ENCODE results near the gene SSTR1. TPM values are rescaled to one million over a fixed set of nuclear protein-coding genes. Genes with fewer than 3 reads are reported as not detected.
"Not testable (repeated sequence)": the region's sequence is repeated elsewhere in the genome, so short reads cannot be mapped to it uniquely, and the experiment has no call there.

SSTR1 gene
- total and polyA plus RNA-seq, 2 donors: 0.09 to 0.27 TPM

DNA sequence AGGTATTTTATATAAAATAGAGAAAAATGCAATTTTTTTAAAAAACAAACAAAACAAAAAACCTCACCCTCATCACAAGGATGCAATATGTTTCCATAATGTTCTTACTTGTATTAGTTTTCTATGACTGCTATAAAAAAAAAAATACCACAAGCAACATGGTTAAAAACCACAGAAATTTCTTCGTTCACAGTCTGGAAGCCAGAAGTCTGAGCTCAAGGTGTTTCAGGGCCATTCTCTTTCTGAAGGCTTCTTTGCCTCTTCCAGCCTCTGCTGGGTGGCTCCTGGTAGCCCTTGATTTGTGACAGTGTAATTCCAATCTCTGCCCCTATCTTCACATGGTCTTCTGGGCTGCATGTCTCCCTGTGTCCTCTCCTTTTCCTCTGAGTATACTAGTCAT lies 21.5 kb upstream of the SSTR1 start:
- Histone ChIP-seq H3K36me3 (ENCODE audit: control insufficient read depth in 2 of 2, insufficient read depth in 2 of 2, low read length in 1 of 2) (no peaks in the 10 kb centered on the region), H3K27me3 (ENCODE audit: control insufficient read depth in 2 of 2, insufficient read depth in 1 of 2, low read length in 1 of 2) (no peaks in the 10 kb centered on the region), H3K4me1 (ENCODE audit: control insufficient read depth in 2 of 2, insufficient read depth in 2 of 2, low read length in 2 of 2) (no peaks in the 10 kb centered on the region), H3K27ac (ENCODE audit: low read depth in 1 of 2, low read length in 1 of 2) (no peak overlapping the region), H3K4me3 (ENCODE audit: low read length in 2 of 2) (no peak overlapping the region), H3K9me3 (ENCODE audit: control insufficient read depth in 2 of 2, insufficient read depth in 1 of 2, low read length in 1 of 2) (no peaks in the 10 kb centered on the region)
- DNase-seq (ENCODE audit: low read depth in 6 of 9, low spot score in 9 of 9): no peak
- 4% methylated on average over 1 of the region's 1 CpG for WGBS

DNA sequence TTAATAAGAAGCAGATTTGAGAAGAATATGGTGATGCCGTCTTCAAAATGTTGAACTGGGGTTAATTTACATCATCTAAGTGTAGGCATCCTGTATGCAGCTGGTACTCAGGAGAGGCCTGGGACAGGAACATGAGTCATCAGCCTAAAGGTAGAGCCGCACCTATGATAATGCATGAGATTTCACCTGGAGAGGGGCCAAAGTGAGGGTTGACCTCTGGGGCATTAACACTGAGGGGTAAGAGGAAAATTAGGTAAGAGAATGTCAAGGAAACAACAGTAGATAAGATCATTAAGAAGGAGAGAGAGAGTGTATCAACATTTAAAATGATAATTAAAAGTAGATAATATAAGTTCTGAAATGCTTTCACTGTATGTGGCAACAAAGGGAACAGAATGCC lies 20.2 kb upstream of the SSTR1 start:
- Histone ChIP-seq H3K27ac (ENCODE audit: low read depth in 1 of 2, low read length in 1 of 2) (no peak overlapping the region), H3K9me3 (ENCODE audit: control insufficient read depth in 2 of 2, insufficient read depth in 1 of 2, low read length in 1 of 2) (no peaks in the 10 kb centered on the region), H3K4me1 (ENCODE audit: control insufficient read depth in 2 of 2, insufficient read depth in 2 of 2, low read length in 2 of 2) (no peaks in the 10 kb centered on the region), H3K36me3 (ENCODE audit: control insufficient read depth in 2 of 2, insufficient read depth in 2 of 2, low read length in 1 of 2) (no peaks in the 10 kb centered on the region), H3K27me3 (ENCODE audit: control insufficient read depth in 2 of 2, insufficient read depth in 1 of 2, low read length in 1 of 2) (no peaks in the 10 kb centered on the region), H3K4me3 (ENCODE audit: low read length in 2 of 2) (no peak overlapping the region)
- WGBS: 96% methylated on average over 2 of the region's 2 CpGs
- no peak for DNase-seq (ENCODE audit: low read depth in 6 of 9, low spot score in 9 of 9)

DNA sequence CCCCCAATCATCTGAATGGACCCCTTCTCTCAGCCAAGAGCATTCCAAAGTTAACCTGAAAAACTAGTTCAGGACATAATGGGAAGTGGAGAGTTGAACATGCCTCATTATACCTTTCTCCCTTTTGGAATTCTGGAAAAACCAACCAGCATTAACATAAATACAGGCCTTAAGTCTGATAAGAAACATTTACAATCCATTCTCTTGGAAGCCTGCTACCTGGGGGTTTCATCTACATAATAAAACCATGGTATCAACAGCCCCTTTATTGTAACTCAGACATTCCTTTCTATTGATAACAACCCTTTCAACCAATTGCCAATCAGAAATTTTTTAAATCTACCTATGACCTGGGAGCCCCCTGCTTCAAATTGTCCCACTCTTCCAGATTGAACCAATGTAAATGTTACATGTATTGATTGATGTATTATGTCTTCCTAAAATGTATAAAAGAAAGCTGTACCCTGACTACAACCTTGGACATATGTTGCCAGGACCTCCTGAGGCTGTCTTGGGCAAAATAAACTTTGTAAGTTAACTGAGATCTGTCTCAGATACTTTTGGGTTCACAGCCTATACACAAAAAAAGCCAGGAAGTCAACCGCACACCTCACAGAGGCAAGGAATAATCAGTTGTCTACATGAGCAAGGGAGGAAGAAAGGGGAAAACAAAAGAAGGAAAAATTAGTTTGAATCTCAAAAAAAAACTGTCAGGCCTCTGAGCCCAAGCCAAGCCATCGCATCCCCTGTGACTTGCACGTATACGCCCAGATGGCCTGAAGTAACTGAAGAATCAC lies 17.6 kb upstream of the SSTR1 start:
- H3K27ac ChIP-seq (ENCODE audit: low read depth in 1 of 2, low read length in 1 of 2): no peak overlapping the region
- no peaks in the 10 kb centered on the region for H3K36me3 ChIP-seq (ENCODE audit: control insufficient read depth in 2 of 2, insufficient read depth in 2 of 2, low read length in 1 of 2)
- no peak for DNase-seq (ENCODE audit: low read depth in 6 of 9, low spot score in 9 of 9)
- no peak overlapping the region for H3K4me3 ChIP-seq (ENCODE audit: low read length in 2 of 2)
- H3K4me1 ChIP-seq (ENCODE audit: control insufficient read depth in 2 of 2, insufficient read depth in 2 of 2, low read length in 2 of 2): no peaks in the 10 kb centered on the region
- H3K27me3 ChIP-seq (ENCODE audit: control insufficient read depth in 2 of 2, insufficient read depth in 1 of 2, low read length in 1 of 2): no peaks in the 10 kb centered on the region
- no peaks in the 10 kb centered on the region for H3K9me3 ChIP-seq (ENCODE audit: control insufficient read depth in 2 of 2, insufficient read depth in 1 of 2, low read length in 1 of 2)
- 95% methylated on average over 4 of the region's 4 CpGs for WGBS

DNA sequence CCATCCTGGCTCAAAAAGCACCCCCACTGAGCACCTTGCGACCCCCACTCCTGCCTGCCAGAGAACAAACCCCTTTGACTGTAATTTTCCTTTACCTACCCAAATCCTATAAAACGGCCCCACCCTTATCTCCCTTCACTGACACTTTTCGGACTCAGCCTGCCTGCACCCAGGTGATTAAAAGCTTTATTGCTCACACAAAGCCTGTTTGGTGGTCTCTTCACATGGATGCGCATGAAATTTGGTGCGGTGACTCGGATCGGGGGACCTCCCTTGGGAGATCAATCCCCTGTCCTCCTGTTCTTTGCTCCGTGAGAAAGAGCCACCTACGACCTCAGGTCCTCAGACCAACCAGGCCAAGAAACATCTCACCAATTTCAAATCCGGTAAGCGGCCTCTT lies 16.9 kb upstream of the SSTR1 start:
- not testable (repeated sequence) for H3K4me1 ChIP-seq (ENCODE audit: control insufficient read depth in 2 of 2, insufficient read depth in 2 of 2, low read length in 2 of 2); H3K36me3 ChIP-seq (ENCODE audit: control insufficient read depth in 2 of 2, insufficient read depth in 2 of 2, low read length in 1 of 2); H3K9me3 ChIP-seq (ENCODE audit: control insufficient read depth in 2 of 2, insufficient read depth in 1 of 2, low read length in 1 of 2); DNase-seq (ENCODE audit: low read depth in 6 of 9, low spot score in 9 of 9); H3K4me3 ChIP-seq (ENCODE audit: low read length in 2 of 2); H3K27me3 ChIP-seq (ENCODE audit: control insufficient read depth in 2 of 2, insufficient read depth in 1 of 2, low read length in 1 of 2); H3K27ac ChIP-seq (ENCODE audit: low read depth in 1 of 2, low read length in 1 of 2)
- 93% methylated on average over 11 of the region's 11 CpGs for WGBS

DNA sequence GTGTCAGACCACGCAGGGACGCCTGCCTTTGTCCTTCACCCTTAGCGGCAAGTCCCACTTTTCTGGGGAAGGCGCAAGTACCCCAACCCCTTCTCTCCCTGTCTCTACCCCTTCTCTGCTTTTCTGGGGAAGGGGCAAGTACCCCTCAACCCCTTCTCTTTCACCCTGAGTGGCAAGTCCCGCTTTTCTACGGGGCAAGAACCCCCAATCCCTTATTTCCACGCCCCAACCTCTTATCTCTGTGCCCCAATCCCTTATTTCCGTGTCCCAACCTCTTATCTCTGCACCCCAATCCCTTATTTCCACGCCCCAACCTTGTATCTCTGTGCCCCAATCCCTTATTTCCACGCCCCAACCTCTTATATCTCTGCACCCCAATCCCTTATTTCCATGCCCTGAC lies 16.2 kb upstream of the SSTR1 start:
- not testable (repeated sequence) for H3K4me3 ChIP-seq (ENCODE audit: low read length in 2 of 2); H3K9me3 ChIP-seq (ENCODE audit: control insufficient read depth in 2 of 2, insufficient read depth in 1 of 2, low read length in 1 of 2); DNase-seq (ENCODE audit: low read depth in 6 of 9, low spot score in 9 of 9); H3K36me3 ChIP-seq (ENCODE audit: control insufficient read depth in 2 of 2, insufficient read depth in 2 of 2, low read length in 1 of 2); H3K4me1 ChIP-seq (ENCODE audit: control insufficient read depth in 2 of 2, insufficient read depth in 2 of 2, low read length in 2 of 2); H3K27me3 ChIP-seq (ENCODE audit: control insufficient read depth in 2 of 2, insufficient read depth in 1 of 2, low read length in 1 of 2); H3K27ac ChIP-seq (ENCODE audit: low read depth in 1 of 2, low read length in 1 of 2)
- WGBS: 89% methylated on average over 10 of the region's 10 CpGs

DNA sequence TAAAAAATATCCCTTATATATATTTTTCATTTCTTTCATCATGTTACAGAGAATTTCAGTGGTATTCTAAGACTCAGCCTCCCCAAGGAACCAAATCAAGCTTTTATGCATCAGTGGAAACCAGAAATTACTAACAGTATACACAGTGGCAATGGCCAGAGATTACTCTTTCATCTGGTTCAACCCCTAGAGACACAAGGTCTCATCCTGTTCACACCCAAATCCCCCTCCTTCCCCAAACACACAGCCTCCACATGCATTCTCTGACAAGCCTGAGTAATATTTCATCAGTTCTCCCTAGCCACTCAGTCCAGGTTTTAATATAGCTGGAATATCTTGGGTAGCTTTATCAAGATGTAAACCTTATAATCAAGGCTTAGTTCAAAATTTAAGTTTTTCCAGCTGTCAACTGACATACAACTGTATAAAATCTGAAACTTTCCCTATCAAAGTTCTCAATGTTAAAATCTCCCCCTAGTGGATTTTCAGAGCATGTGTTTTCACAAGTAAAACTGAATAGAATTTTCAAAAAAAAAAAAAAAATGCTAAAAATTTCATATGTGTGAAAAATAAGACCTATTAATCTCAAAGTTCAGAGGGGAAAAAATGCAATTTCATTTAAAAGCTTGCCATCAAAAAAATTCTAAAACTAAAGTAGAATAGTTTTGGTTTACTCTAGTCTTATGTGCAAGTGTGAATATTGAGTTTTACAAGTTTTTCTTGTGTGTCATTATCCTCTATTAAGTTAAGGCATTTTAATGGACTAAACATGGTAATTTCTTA lies 10.5 kb upstream of the SSTR1 start:
- Histone ChIP-seq H3K4me3 (ENCODE audit: low read length in 2 of 2) (no peak overlapping the region), H3K27me3 (ENCODE audit: control insufficient read depth in 2 of 2, insufficient read depth in 1 of 2, low read length in 1 of 2) (no peaks in the 10 kb centered on the region), H3K9me3 (ENCODE audit: control insufficient read depth in 2 of 2, insufficient read depth in 1 of 2, low read length in 1 of 2) (no peaks in the 10 kb centered on the region), H3K27ac (ENCODE audit: low read depth in 1 of 2, low read length in 1 of 2) (no peak overlapping the region), H3K36me3 (ENCODE audit: control insufficient read depth in 2 of 2, insufficient read depth in 2 of 2, low read length in 1 of 2) (no peaks in the 10 kb centered on the region), H3K4me1 (ENCODE audit: control insufficient read depth in 2 of 2, insufficient read depth in 2 of 2, low read length in 2 of 2) (no peaks in the 10 kb centered on the region)
- DNase-seq (ENCODE audit: low read depth in 6 of 9, low spot score in 9 of 9): no peak

DNA sequence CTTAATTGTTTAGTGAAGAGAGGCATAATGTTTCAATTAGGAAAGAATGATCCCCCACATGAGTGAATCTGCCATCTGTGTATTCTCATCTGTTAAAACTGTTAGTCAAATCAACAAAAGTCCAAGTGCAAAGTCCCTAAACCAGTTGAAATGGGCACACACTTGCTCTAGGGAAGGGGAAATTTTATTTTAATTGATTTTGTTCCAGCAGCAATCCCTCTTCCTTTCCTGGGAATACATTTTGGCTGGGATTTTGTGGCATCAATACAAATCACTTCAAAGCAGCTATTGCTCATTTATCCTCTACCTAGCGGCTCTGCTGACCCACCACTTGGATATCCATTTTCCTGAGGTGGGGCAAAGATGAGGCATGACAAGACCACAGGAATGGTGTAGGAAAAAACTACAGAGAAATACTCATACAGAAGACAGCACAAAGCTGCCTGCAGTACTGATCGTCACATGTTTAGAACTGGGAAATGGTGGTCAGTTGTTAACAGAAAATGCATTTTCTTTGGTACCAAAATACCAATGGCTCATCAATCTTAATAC lies 9.8 kb upstream of the SSTR1 start:
- no peaks in the 10 kb centered on the region for H3K9me3 ChIP-seq (ENCODE audit: control insufficient read depth in 2 of 2, insufficient read depth in 1 of 2, low read length in 1 of 2)
- H3K27ac ChIP-seq (ENCODE audit: low read depth in 1 of 2, low read length in 1 of 2): no peak overlapping the region
- no peaks in the 10 kb centered on the region for H3K36me3 ChIP-seq (ENCODE audit: control insufficient read depth in 2 of 2, insufficient read depth in 2 of 2, low read length in 1 of 2)
- no peak for DNase-seq (ENCODE audit: low read depth in 6 of 9, low spot score in 9 of 9)
- H3K4me1 ChIP-seq (ENCODE audit: control insufficient read depth in 2 of 2, insufficient read depth in 2 of 2, low read length in 2 of 2): no peaks in the 10 kb centered on the region
- 97% methylated on average over 2 of the region's 2 CpGs for WGBS
- H3K4me3 ChIP-seq (ENCODE audit: low read length in 2 of 2): no peak overlapping the region
- H3K27me3 ChIP-seq (ENCODE audit: control insufficient read depth in 2 of 2, insufficient read depth in 1 of 2, low read length in 1 of 2): no peaks in the 10 kb centered on the region

DNA sequence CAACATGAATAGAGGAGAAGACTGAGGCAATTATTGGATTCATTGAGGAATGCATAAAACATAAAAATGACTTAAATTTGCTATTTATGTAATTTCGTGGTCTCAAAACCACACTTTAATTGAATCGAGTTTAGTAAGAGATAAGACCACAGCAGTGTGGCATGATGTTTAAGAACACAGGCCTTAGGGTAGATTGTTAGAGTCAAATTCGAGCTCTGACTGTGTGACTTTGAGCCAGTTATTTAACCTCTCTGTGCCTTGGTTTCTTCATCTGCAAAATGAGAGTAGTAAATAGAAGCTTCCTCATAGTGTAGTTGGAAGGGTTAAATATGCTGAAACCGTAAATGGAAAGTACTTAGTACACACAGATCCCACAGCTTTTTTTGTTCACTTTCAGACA lies 9.3 kb upstream of the SSTR1 start:
- no peaks in the 10 kb centered on the region for H3K36me3 ChIP-seq (ENCODE audit: control insufficient read depth in 2 of 2, insufficient read depth in 2 of 2, low read length in 1 of 2)
- H3K27ac ChIP-seq (ENCODE audit: low read depth in 1 of 2, low read length in 1 of 2): no peak overlapping the region
- no peak overlapping the region for H3K4me3 ChIP-seq (ENCODE audit: low read length in 2 of 2)
- DNase-seq (ENCODE audit: low read depth in 6 of 9, low spot score in 9 of 9): no peak
- H3K9me3 ChIP-seq (ENCODE audit: control insufficient read depth in 2 of 2, insufficient read depth in 1 of 2, low read length in 1 of 2): no peaks in the 10 kb centered on the region
- no peaks in the 10 kb centered on the region for H3K27me3 ChIP-seq (ENCODE audit: control insufficient read depth in 2 of 2, insufficient read depth in 1 of 2, low read length in 1 of 2)
- no peaks in the 10 kb centered on the region for H3K4me1 ChIP-seq (ENCODE audit: control insufficient read depth in 2 of 2, insufficient read depth in 2 of 2, low read length in 2 of 2)
- WGBS: 59% methylated on average over 4 of the region's 4 CpGs

DNA sequence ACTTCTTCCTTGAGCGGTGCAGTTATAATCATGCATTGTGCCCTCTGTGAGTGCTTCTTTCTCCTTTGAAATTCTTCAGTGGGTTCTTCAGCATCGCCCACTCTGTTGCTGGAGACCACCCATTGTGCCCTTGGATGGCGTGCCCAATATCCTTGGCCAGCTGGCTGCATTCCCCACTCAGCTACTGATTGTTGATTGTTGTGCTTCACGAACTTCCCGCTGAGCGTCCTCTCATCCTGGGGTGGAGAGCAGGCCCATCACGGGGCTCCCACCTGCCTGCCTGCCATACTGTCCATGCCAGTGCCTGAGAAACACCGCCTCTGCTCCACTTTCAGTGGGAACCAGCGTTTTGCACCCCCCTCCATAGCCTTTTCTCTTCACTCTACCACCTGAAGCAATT lies 8.6 kb upstream of the SSTR1 start:
- WGBS: 94% methylated on average over 9 of the region's 9 CpGs
- no peaks in the 10 kb centered on the region for H3K4me1 ChIP-seq (ENCODE audit: control insufficient read depth in 2 of 2, insufficient read depth in 2 of 2, low read length in 2 of 2)
- no peaks in the 10 kb centered on the region for H3K27me3 ChIP-seq (ENCODE audit: control insufficient read depth in 2 of 2, insufficient read depth in 1 of 2, low read length in 1 of 2)
- no peak for DNase-seq (ENCODE audit: low read depth in 6 of 9, low spot score in 9 of 9)
- no peaks in the 10 kb centered on the region for H3K36me3 ChIP-seq (ENCODE audit: control insufficient read depth in 2 of 2, insufficient read depth in 2 of 2, low read length in 1 of 2)
- no peak overlapping the region for H3K4me3 ChIP-seq (ENCODE audit: low read length in 2 of 2)
- no peak overlapping the region for H3K27ac ChIP-seq (ENCODE audit: low read depth in 1 of 2, low read length in 1 of 2)
- no peaks in the 10 kb centered on the region for H3K9me3 ChIP-seq (ENCODE audit: control insufficient read depth in 2 of 2, insufficient read depth in 1 of 2, low read length in 1 of 2)
